Activated CD4-positive, alpha-beta T cell treated with anti-CD3 and anti-CD28 coated beads, Interleukin-2, amount 10 ng/mL, durations not matched to agents 24 days and 14 days (primary cell): ENCODE measurements around the gene SH3RF2. TPM values are rescaled to one million over a fixed set of nuclear protein-coding genes. Genes with fewer than 3 reads are reported as not detected.

Experiments
- DNase-seq: peaks from one replicate; pipeline ENCODE4 v3.0.0; 2022
- H3K27ac Mint-ChIP-seq: one replicate; pipeline ENCODE4 v1.8.0; 2022; ENCODE audit warnings: mild to moderate bottlenecking, mixed read lengths
- H3K27me3 Mint-ChIP-seq: one replicate; pipeline ENCODE4 v1.8.0; 2022; ENCODE audit warnings: mixed read lengths
- H3K36me3 Mint-ChIP-seq: one replicate; pipeline ENCODE4 v1.8.0; 2022; ENCODE audit warnings: low read depth, mild to moderate bottlenecking, mixed read lengths
- H3K4me1 Mint-ChIP-seq: one replicate; pipeline ENCODE4 v1.8.0; 2021; ENCODE audit warnings: mixed read lengths
- H3K4me3 Mint-ChIP-seq: one replicate; pipeline ENCODE4 v1.8.0; 2022; ENCODE audit warnings: mild to moderate bottlenecking, moderate library complexity, mixed read lengths
- H3K9me3 Mint-ChIP-seq: one replicate; pipeline ENCODE4 v1.8.0; 2021; ENCODE audit warnings: mixed read lengths
- intact Hi-C: fragments of 100-400 bp; cut with micrococcal nuclease; formaldehyde crosslinking; loops from one replicate; pipeline ENCODE4 v1.15.1; 2023
- total RNA-seq: library from RNA; stranded (reverse); gene quantifications from 2 replicates; pipeline ENCODE4 v1.2.3, GENCODE V29; 2022

SH3RF2 gene
- total RNA-seq, 1 donor from 2014 or later = 0.02 TPM

DNA sequence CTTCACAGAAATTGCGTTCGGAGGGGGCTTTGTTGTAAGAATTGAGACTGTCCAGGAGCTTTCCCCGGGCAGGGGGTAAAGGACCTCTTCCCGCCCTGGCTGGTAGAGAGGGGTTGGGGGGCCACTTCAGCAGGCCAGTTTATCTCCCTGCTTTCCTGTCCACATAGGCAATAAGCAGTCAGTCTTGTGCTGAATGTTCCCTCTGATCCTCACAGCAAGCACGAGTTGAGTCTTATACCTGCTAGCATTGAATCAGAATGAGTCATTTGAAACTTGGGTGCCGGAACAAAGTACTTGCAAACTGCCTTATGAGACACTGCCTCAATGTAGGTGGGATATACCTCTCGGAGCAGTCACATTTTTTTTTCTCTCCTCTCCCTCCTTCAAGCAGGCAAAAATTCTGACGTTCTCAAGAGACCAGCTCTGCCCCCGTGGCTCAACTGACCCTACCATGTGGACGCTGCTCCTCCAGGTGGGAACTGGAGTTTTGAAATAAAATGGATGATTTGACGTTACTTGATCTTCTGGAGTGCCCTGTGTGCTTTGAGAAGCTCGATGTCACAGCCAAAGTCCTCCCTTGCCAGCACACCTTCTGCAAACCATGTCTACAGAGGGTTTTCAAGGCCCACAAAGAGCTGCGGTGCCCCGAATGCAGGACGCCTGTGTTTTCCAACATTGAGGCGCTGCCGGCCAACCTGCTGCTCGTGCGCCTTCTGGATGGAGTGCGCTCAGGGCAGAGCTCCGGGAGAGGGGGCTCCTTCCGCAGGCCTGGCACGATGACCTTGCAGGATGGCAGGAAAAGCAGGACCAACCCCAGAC lies 1.3 kb downstream of the SH3RF2 start:
- no peaks in the 10 kb centered on the region for H3K36me3 Mint-ChIP-seq
- intact Hi-C loops = loop anchor here (1.0 to 5.0 kb wide), 2 partner anchors 9 to 40 kb away; no protein-coding TSS in a partner anchor
- no peak overlapping the region for H3K27ac Mint-ChIP-seq
- peak overlapping the region; percentile 73 for H3K4me3 Mint-ChIP-seq
- peaks cover 28% of the 10 kb centered on the region for H3K4me1 Mint-ChIP-seq
- peaks cover 65% of the 10 kb centered on the region for H3K27me3 Mint-ChIP-seq
- no peaks in the 10 kb centered on the region for H3K9me3 Mint-ChIP-seq
- peak; percentile 58 for DNase-seq

DNA sequence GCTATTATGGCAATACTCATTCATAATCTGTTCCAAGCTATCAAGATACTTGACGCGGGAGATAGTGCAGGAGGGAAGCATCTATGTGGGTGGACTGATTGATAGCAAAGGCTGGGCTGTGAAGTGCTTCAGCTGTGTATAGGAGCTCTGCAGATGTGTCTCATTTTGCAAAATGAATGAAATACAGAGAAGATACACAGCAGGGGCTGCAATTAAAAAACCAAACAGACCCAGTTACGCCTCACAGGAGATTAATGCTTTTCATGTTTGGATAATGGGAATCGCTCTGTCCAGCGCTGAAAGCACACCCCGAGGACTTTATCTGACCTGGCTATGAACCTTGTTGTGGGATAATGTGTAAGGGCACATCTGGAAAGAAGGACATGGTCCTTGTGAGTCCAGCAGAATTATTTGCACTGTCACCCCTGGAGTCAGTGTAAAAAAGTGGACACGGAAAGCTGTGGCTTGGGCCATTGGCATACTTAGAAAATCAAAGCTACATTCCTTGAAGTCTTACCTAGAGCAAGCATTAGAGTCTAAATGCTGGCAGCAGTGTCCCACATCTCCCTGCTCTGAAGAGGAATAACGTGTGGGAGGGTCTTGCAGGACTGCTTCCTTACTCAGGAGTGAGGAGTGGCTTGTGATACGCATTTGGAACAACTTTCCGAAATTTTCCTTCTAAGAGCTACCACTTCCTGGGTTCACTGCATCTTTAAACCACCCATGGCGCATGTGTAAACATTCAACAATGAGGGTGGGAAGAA lies 2.6 kb downstream of the SH3RF2 start:
- Mint-ChIP-seq H3K36me3 (no peaks in the 10 kb centered on the region), H3K27me3 (peaks cover 62% of the 10 kb centered on the region), H3K4me1 (peaks cover 28% of the 10 kb centered on the region), H3K4me3 (no peak overlapping the region), H3K27ac (no peak overlapping the region), H3K9me3 (no peaks in the 10 kb centered on the region)
- intact Hi-C loops = loop anchor here (5.0 kb wide), 1 partner anchor 38 kb away; no protein-coding TSS in a partner anchor
- no peak for DNase-seq

DNA sequence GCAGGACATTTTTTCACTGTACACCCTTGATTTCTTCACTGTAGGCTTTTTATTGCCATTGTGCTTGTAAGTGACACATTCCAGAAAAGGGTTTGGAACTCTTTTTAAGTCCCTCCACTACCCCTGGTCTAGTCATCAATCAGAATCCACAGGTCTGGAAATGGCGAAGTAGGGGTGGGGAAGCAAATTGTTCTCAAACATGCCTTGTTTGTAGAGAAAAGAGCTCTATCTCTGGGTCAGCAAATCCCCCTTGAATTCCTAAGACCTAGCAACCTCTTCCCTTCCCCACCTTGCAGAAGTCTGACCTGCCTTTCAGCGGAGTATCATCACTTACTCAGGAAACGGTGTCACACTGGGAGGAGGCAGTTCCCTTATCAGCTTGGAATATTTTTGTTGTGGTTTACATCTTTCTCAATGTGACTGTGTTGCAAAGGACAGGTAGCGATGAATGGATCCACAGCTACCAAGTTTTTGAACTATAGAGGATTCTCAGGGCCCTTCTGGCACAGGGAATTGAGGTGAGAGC lies 3.2 kb downstream of the SH3RF2 start:
- Mint-ChIP-seq H3K27me3 (peaks cover 59% of the 10 kb centered on the region), H3K4me1 (peaks cover 28% of the 10 kb centered on the region), H3K4me3 (no peak overlapping the region), H3K27ac (no peak overlapping the region), H3K36me3 (no peaks in the 10 kb centered on the region), H3K9me3 (no peaks in the 10 kb centered on the region)
- no peak for DNase-seq
- intact Hi-C loops = loop anchor here (5.0 to 10.0 kb wide), 2 partner anchors 38 to 205 kb away; no protein-coding TSS in a partner anchor

DNA sequence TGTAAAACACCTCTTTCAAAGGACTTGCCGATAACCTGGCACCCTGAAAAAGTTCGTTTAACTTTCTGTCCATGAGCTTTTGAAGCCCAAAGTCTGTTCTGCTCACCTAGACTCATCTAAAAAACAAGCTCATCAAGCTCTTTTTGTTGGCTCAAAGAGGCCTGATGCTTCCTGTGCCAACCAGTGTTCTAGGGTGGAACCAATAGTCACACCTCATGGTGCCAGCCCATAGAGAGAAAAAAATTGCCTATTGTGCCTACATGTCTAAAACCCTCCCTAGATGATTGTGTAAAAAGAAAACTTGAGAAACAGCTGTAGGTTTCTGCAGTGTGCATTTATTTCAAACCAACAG lies 4.7 kb downstream of the SH3RF2 start:
- H3K36me3 Mint-ChIP-seq = no peaks in the 10 kb centered on the region
- intact Hi-C loops = loop anchor here (10.0 kb wide), 1 partner anchor 206 kb away; no protein-coding TSS in a partner anchor
- DNase-seq = no peak
- H3K4me3 Mint-ChIP-seq = no peak overlapping the region
- no peak overlapping the region for H3K27ac Mint-ChIP-seq
- H3K27me3 Mint-ChIP-seq = peaks cover 52% of the 10 kb centered on the region
- peaks cover 35% of the 10 kb centered on the region for H3K4me1 Mint-ChIP-seq
- H3K9me3 Mint-ChIP-seq = no peaks in the 10 kb centered on the region

DNA sequence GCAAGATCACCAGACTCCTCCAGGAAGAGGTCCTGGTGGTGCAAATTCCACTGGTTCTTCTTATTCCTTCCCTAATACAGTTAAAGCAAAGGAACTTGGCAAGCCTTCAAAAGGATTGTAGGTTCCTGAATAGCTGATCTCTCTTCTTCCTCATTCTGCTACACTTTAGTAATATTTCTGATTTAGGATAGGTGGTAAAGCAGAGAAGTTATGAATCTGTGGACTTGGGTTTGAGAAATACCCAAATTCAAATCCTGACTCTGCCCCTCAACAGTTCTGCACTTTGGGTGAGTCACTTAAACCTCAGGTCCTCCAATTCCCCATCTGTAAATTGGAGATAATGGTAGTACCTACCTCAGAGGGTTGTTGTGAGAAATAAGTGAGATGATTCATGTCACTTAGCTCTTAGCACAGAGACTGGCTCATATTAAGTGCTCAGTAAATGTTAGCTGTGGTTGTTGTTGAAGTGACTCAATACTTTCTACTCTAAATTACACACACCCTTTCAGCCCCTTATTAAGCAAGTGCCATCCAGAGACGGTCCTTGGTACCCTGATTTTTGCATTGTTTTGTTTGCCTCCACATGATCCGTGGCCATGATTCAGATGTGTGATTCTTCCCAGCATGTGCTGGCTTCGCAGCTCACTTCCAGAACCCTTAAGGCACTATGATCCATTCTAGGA lies 5.2 kb downstream of the SH3RF2 start:
- no peak overlapping the region for H3K4me3 Mint-ChIP-seq
- peaks cover 47% of the 10 kb centered on the region for H3K27me3 Mint-ChIP-seq
- H3K36me3 Mint-ChIP-seq = no peaks in the 10 kb centered on the region
- H3K4me1 Mint-ChIP-seq = peaks cover 35% of the 10 kb centered on the region
- H3K27ac Mint-ChIP-seq = no peak overlapping the region
- intact Hi-C loops = loop anchor here (10.0 kb wide), 1 partner anchor 207 kb away; no protein-coding TSS in a partner anchor
- H3K9me3 Mint-ChIP-seq = no peaks in the 10 kb centered on the region
- DNase-seq = no peak

DNA sequence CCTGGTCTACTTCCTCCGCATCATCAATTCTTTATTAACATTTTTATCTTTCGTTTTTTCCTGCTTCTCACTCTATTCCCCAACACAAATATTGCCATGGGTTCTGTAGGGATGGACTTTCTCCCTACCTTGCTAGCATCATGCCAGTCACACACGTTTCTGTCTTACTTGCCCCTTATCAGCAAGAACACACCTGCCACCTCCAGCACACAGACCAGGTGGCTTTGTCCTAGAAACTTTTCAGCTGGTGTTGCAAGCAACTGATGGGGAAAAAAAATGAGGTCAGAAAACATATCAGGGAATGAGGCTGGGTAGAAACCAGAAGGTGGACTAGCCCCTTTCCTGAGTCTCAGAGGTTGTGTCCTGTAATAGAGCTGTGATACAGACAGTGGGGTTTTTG lies 5.8 kb downstream of the SH3RF2 start:
- H3K4me1 Mint-ChIP-seq = peaks cover 32% of the 10 kb centered on the region
- H3K27me3 Mint-ChIP-seq = peaks cover 41% of the 10 kb centered on the region

DNA sequence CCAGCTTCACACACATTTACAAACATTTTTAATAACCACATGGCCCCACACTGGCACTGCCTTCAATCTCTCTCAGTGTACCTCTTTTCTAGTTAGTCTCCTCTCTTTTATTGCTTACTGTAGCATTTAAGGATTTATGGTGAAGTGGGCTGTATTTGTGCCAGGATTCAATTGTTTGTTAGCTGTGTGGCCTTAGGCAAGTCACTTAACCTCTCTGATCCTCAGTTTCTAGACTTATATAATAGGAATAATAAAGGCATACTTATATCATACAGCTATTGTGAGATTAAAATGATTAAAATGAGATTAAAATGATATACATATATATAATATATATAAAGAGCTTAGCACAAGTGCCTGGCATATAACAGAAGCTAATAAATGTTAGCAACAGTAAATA lies 6.4 kb downstream of the SH3RF2 start:
- H3K9me3 Mint-ChIP-seq = no peaks in the 10 kb centered on the region
- H3K4me3 Mint-ChIP-seq = no peak overlapping the region
- H3K4me1 Mint-ChIP-seq = peaks cover 30% of the 10 kb centered on the region
- H3K27me3 Mint-ChIP-seq = peaks cover 38% of the 10 kb centered on the region
- no peak for DNase-seq
- no peaks in the 10 kb centered on the region for H3K36me3 Mint-ChIP-seq
- no peak overlapping the region for H3K27ac Mint-ChIP-seq
- intact Hi-C loops = loop anchor here (10.0 kb wide), 1 partner anchor 208 kb away; no protein-coding TSS in a partner anchor

More for the DNA sequence above, 5.8 kb downstream of the SH3RF2 start:
- intact Hi-C loops = loop anchor here (10.0 kb wide), 1 partner anchor 207 kb away; no protein-coding TSS in a partner anchor
- Mint-ChIP-seq H3K9me3 (no peaks in the 10 kb centered on the region), H3K36me3 (no peaks in the 10 kb centered on the region), H3K27ac (no peak overlapping the region), H3K4me3 (no peak overlapping the region)
- DNase-seq = no peak

DNA sequence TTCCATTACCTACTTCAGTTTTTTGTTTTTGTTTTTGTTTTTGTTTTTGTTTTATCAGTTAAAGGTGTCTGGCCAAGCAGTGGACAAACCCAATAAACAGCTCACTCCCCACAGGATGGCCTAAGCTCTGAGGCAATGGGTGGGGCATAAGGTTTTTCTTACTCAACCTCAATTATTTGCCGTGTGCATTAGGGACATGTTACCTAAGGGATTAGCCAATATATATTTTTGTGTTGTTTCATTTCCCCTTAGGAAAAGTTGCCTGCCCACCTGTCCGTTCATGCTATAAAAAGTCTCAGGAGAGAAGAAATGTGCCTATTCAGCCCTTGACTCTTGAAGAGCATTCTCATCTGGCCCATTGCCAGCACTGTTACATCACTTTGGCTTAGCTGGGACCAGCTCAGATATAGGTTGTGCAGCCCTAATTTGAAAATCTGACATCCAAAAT lies 7.3 kb downstream of the SH3RF2 start:
- intact Hi-C loops = loop anchor here (10.0 kb wide), 1 partner anchor 209 kb away; no protein-coding TSS in a partner anchor
- Mint-ChIP-seq H3K27me3 (peaks cover 30% of the 10 kb centered on the region), H3K9me3 (no peaks in the 10 kb centered on the region), H3K4me1 (peaks cover 30% of the 10 kb centered on the region), H3K36me3 (no peaks in the 10 kb centered on the region), H3K4me3 (no peak overlapping the region), H3K27ac (no peak overlapping the region)
- no peak for DNase-seq

DNA sequence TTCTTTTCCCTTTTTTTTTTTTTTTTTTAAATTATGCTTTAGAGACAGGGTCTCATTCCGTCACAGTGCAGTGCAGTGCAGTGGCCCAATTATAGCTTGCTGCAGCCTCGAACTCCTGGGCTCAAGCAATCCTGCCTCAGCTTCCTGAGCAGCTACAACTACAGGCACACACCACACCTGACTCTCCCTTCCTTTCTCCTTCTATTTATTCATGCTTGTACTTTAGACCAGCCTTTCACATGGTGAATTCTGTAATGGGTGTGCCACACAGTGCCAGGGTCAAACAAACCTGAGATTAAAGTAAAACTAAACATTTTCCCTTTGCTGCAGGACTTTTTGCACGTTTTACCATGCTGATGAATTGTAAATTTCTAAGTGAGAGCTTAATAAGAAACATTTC lies 8.0 kb downstream of the SH3RF2 start:
- H3K36me3 Mint-ChIP-seq = no peaks in the 10 kb centered on the region
- H3K27me3 Mint-ChIP-seq = peaks cover 32% of the 10 kb centered on the region
- no peak for DNase-seq
- no peak overlapping the region for H3K27ac Mint-ChIP-seq
- intact Hi-C loops = loop anchor here (10.0 kb wide), 1 partner anchor 210 kb away; no protein-coding TSS in a partner anchor
- H3K9me3 Mint-ChIP-seq = no peaks in the 10 kb centered on the region
- H3K4me1 Mint-ChIP-seq = peaks cover 30% of the 10 kb centered on the region
- no peak overlapping the region for H3K4me3 Mint-ChIP-seq

DNA sequence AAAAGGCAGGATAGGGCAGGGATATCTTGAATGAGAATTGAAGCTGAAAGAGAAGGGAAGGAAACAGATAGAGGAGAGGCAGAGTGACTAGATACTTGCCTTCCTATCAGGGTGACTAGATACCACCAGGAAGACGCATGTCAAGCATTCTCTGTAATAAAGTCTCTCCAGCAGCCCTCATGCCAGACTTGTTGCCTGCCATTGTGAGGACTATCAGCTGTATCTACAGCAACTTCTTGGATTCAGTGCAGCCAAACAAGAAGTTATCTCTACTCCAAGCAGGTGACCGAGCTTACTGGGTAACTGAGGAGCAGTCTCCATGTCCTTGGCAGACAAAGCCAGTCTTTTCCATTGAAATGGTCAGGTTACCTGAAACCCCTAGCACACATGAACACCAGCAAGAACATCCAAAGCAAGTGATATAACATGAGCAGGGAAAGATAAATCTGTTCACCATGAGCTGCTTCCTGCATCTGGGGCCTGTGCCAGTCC lies 9.3 kb downstream of the SH3RF2 start:
- H3K27ac Mint-ChIP-seq = peak overlapping the region; percentile 1
- H3K4me3 Mint-ChIP-seq = no peak overlapping the region
- intact Hi-C loops = loop anchor here (1.0 to 10.0 kb wide), 6 partner anchors 8 to 1755 kb away; partner anchors contain the start of gene PRELID2

DNA sequence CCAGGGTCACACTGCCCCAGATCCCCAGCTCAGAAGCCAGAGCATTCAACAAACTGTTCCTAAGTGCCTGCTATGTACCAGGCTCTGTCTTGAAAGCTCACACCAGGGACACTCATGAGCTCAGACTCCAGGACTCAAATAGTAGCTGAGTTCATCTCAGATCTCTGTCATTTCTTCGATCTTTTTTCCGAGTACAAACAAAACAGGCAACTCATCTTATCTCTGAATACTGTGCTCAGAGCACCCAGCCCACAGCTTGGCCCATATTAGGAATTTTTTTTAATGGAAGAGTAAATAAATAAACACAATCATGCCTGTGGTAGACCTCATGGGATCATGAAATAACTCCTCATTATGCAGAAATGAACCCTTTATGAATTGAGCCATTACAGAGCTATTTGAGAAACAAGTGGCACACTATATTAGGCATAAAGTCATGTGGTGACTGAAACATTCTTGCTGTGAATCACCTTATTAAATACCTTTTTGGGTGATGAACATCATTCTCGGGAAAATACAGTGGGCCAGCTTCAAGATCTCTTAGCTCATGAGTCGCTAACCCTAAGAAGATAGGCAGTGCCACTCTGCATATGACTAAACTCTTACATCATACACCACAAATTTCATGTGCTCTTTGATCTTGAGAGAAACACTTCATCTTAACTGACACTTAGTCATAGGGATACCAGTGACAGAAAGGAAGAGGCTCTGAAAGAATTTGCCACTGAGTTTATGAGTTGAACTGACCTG lies 9.9 kb downstream of the SH3RF2 start:
- DNase-seq = peak; percentile 74
- peak overlapping the region; percentile 1 for H3K27ac Mint-ChIP-seq
- intact Hi-C loops = loop anchor here (1.0 to 10.0 kb wide), 6 partner anchors 9 to 1755 kb away; partner anchors contain the start of gene PRELID2

More for the DNA sequence above, 9.3 kb downstream of the SH3RF2 start:
- peaks cover 30% of the 10 kb centered on the region for H3K27me3 Mint-ChIP-seq
- peaks cover 28% of the 10 kb centered on the region for H3K4me1 Mint-ChIP-seq
- H3K36me3 Mint-ChIP-seq = no peaks in the 10 kb centered on the region
- DNase-seq = no peak
- H3K9me3 Mint-ChIP-seq = no peaks in the 10 kb centered on the region

DNA sequence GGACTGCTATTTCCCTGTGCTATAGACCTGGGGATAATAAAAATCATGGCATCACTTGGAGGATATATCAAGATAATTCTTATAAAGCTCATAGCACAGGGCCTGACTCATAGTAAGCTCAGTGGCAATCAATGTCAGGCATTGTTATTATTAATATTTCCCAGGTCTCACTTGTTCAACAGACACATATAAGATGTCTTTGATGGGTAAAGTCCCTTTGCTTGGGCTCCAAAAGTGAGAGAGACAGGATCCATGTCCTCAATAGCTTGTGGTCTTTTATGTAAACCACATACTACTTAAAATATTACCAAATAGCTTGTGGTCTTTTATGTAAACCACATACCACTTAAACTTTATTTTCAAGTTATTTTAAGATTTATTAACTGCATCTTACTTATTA lies 11.2 kb downstream of the SH3RF2 start:
- Mint-ChIP-seq H3K27me3 (peaks cover 30% of the 10 kb centered on the region), H3K4me1 (peaks cover 18% of the 10 kb centered on the region), H3K9me3 (no peaks in the 10 kb centered on the region), H3K27ac (no peak overlapping the region), H3K36me3 (no peaks in the 10 kb centered on the region), H3K4me3 (no peak overlapping the region)
- intact Hi-C loops = loop anchor here (2.0 to 10.0 kb wide), 5 partner anchors 110 to 1757 kb away; partner anchors contain the start of gene PRELID2
- DNase-seq = no peak

More for the DNA sequence above, 9.9 kb downstream of the SH3RF2 start:
- Mint-ChIP-seq H3K9me3 (no peaks in the 10 kb centered on the region), H3K27me3 (peaks cover 29% of the 10 kb centered on the region), H3K4me3 (no peak overlapping the region), H3K36me3 (no peaks in the 10 kb centered on the region), H3K4me1 (peaks cover 26% of the 10 kb centered on the region)
